ENCODE measurements around the gene DNHD1.

The DNHD1 gene

DNA sequence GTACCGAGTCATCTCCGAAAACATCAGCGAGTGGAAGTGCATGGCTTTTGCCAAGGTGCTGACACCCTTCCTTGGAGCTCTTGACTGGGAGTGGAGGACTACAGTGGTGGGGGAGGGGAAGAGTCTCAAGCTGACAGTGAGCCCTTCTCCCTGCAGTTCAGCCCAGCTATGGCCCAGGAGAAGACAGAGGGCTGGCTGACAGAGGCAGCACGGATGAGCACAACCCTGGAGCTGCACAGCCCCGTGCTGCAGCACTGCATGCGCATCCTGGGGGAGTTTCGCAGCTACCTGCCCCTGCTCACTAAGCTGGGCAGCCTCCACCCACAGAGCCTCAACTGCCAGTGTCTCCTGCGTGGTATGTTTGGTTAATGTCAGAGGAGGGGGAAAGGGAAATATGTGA is 41.4 kb downstream of the DNHD1 start:
- DNase-seq (ENCODE audit: low spot score) = no peak

DNA sequence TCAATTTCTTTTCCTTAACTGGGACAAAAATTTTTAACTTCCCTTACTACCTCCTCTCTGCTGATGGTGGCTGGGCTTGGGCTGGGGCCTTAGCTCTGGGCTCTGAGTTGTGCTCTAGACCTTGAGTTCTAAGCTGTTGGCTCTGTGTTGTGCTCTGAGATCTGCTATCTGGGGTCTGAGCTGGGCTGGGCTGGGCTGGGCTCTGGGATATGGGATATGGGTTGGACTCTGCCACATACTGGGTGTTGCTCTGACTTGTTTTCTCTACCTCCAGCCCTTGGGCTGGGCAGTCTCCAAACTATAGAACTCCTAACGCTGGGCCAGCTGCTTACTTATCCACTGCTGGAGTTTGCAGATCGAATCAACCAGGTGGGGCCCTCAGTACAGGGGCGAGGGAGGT is 41.9 kb downstream of the DNHD1 start:
- DNase-seq (ENCODE audit: low spot score) = no peak

DNA sequence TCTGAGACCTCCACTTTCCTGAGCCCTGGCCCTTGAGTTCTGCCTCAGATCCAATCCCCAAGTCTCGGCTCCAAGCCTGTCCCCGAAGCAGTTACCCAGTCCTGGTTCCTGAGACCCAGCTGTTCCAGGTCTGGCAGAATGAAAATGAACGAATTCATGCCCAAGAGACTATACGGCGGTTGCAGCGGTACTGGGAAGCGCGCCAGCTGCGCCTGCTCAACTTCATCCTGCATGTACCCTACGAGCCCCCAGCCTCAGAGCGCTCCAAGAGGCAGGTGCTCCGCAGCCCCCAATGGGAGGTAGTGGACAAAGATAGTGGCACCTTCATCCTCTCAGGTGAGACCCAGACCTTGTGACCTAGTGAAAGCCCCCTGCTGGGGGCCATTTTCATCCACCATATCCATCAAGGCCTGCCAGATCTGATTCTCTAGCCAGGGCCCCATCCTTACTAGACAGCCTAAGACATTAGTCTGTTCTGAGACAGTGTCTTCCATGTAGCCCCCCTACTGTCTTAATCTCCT is 42.7 kb downstream of the DNHD1 start:
- no peak for DNase-seq (ENCODE audit: low spot score)

DNA sequence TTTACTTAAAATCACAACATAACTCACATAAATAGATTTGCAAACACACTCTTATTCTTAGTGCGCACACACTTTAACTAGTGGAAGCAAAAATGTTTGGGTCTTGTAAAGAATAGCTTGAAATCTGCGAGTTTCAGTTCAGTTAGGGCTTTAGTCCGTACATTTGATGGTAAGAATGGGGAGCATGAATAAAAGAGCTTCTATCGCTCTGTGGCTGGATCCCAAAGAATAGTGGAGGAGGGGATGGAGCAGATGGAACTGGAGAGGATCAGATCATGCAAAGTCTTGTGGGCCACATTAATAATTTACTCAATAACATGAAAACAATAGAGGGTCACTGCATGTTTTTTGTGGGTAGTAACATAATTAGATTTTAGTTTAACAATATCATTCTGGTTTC is 44.3 kb downstream of the DNHD1 start:
- DNase-seq (ENCODE audit: low spot score) = no peak

DNA sequence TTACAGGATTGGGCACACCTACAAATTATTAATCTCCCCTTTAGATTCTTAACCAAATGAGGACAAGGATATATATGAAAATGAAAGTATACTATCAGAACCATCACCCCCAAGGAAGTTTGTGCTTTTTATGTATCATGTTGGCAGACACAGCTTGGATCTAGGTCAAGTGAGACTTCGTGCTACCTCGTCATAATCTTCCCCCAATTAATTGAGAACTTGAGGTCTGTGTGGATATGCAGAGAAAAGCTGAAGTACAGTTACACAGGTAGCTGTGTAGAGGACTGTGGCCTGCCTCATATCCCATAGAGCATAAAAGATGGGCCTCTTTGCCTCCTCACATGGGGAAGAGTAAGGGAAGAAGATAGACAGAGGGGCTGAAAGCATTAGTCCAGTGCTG is 45.6 kb downstream of the DNHD1 start:
- no peak for DNase-seq (ENCODE audit: low spot score)

DNA sequence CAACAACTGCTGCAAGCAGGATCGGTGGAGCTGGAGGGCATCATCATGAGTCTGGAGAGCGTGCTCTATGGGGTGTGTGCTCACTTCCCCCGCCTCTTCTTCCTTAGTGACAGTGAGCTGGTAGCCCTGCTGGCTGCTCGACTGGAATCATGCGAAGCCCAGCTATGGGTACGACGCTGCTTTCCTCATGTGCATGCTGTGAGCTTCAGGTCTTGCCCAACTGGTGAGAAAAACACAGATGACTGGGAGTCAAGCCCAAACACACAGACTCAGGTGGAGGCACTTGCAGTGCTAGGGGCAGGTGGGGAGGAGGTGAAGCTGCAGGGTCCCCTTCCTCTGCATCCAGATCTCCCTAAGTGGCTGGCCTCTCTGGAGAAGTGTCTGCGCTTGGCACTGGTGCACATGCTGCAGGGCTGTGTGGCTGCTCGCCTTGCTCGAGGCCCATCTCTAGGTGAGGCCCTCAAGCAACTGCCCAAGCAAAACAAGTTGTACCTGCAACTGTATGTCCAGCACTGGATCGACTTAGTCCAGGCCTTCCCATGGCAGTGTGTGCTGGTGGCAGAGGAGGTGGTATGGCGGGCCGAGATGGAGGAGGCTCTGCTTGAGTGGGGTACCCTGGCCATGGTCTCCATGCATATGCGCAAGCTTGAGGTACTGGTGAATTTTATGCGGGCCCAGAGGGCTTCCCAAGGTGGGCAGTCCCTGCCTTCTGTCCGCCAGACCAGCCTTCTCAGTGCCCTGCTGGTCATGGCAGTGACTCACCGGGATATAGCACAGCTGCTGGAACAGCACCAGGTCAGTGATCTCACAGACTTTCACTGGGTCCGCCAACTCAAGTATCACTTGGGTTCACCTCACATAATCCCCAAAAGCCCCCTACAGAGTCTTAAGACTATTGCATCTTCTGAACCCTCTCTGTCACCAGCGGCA is 48.1 kb downstream of the DNHD1 start:
- no peak for DNase-seq (ENCODE audit: low spot score)

DNA sequence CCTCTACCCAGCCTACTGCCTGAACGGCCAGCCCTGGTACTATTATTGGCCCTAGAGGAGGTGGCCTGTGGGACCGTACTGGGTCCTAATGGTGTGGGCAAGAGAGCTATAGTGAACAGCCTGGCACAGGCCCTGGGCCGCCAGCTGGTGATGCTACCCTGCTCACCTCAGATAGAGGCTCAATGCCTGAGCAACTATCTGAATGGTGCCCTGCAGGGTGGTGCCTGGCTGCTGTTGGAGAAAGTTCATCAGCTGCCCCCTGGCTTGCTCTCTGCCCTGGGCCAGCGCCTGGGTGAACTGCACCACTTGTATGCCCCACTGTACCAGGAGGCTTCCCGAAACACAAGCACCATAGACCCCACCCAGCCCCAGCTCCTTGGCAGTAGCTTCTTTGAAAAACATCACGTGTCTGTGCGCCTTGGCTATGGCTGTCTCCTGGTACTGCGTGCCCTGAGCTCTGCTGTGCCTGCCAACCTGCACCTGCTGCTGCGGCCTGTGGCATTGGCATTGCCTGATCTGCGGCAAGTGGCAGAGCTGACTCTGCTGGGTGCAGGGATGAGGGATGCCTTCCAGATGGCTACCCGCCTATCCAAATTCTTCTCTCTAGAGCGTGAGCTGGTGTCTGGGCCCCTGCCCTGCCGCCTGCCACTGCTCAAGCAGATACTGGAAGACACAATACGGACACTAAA is 49.0 kb downstream of the DNHD1 start:
- no peak for DNase-seq (ENCODE audit: low spot score)

DNA sequence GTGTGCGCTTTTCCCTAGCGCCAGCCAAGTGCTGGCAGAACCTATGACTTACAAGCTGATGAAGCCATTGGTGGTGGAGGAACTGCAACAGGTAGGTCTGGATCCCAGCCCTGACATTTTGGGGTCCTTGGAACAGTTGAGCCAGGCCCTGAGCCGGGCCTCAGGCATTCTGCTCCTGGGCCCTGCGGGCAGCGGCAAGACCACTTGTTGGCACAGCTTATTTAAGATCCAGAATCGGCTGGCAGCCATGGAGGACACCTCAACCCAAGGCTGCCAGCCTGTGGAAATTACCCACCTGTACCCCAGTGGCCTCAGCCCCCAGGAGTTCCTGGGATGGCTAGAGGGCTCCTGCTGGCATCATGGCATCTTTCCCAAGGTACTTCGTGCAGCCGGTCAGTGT is 49.7 kb downstream of the DNHD1 start:
- DNase-seq (ENCODE audit: low spot score) = no peak

DNA sequence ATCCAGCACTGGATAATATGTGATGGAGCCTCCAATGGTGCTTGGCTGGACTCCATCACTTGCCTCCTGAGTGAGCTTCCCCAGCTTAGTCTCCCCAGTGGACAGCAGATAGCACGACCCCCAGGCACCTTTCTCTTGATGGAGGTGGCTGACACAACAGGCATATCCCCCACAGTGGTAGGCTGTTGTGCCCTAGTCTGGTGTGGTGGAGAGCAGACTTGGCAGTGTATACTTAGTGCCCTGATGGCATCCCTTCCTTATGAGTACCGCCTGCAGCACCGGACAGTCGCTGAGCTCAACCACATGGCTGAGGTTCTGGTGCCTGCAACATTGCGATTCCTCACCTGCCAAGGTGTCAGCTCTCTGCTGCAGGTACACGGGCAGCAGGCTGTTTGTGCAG is 50.1 kb downstream of the DNHD1 start:
- no peak for DNase-seq (ENCODE audit: low spot score)

DNA sequence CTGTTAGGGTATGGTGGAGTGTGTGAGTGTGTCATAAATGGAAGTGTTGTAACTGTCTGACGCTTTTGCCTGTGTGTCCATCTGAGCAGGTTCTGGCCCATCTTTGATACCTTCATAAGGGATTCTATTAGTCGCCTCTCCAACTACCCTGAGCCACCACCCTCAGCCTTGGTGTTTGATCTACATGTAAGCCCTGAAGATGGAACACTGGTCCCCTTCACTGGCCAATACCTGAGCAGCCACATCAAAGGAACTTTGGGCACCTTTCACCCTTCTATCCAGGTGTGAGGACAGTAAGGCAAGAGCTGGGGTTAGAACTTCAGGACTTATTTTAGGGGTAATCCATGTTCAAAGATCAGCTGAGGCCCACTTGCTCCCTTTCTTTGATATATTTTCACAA is 51.0 kb downstream of the DNHD1 start:
- DNase-seq (ENCODE audit: low spot score) = no peak

DNA sequence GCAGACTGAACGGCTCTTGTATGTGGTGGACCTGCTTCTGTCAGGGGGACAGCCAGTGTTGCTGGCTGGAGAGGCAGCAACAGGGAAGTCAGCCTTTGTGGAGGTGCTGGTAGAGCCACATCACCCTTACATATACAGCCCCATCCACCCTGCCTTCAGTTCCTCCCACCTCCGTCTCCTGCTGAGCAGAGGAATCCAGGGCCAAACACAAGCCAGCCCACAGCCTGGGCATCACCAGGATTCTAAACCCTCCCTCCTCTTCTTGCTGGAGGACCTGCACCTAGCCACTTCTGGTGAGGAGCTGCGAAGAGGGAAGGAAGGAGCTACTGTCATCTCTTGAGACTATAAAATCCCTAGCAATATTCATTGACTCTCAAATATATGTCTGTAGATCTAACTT is 51.6 kb downstream of the DNHD1 start:
- DNase-seq (ENCODE audit: low spot score) = no peak

DNA sequence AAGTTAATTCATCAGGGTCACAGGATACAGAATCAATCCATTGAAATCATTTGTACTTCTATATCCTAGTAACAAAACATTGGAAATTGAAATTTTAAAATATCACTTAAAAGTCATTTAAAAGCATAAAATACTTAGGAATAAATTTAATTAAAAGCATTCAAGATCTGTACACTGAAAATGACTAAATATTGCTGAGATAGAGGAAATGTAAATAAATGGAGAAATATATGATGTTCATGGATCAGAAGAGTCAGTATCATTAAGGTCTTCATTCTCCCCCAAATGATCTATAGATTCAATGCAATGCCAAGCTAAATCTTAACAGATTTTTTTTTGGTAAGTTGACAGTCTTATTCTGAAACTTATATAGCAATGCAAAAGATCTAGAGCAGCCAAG is 56.6 kb downstream of the DNHD1 start:
- DNase-seq (ENCODE audit: low spot score) = no peak

DNA sequence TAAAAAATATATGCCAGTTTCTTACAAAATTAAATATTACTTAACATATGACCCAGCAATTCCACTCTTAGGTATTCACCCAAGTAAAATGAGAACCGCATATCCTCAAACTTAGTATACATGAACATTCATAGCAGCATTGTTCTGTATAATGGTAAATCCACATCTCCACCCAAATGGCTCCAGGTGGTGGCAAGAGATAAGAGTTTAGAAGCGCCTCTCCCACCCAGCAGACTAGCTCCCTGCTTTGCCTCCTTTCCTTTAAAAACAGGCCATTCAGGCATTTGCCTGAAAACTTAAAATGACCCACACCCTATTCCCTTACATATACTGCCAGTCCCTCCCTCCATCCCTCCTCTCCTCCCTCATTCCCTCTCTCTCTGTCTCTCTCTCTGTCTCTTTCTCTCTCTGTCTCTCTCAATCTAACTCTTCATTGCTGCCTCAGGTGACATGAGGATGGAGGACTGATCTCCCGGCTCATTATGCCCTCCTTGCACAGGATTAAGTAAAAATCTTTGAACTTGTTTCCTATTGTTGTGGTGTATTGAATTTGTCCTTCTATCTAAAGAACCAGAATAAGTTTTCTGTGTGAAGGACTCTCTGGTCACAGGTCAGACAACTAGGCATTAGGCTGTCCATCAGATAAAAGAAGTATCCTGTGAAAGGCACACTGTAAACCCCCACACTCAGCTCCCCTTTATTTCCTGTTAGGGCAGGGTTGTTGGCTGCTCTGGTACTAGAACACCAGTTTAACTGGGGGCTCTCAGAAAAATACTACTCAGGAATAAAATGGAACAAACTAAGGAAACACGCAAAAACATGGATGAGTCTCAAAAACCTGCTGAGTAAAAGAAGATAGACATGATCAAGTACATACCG is 58.0 kb downstream of the DNHD1 start:
- no peak for DNase-seq (ENCODE audit: low spot score)

DNA sequence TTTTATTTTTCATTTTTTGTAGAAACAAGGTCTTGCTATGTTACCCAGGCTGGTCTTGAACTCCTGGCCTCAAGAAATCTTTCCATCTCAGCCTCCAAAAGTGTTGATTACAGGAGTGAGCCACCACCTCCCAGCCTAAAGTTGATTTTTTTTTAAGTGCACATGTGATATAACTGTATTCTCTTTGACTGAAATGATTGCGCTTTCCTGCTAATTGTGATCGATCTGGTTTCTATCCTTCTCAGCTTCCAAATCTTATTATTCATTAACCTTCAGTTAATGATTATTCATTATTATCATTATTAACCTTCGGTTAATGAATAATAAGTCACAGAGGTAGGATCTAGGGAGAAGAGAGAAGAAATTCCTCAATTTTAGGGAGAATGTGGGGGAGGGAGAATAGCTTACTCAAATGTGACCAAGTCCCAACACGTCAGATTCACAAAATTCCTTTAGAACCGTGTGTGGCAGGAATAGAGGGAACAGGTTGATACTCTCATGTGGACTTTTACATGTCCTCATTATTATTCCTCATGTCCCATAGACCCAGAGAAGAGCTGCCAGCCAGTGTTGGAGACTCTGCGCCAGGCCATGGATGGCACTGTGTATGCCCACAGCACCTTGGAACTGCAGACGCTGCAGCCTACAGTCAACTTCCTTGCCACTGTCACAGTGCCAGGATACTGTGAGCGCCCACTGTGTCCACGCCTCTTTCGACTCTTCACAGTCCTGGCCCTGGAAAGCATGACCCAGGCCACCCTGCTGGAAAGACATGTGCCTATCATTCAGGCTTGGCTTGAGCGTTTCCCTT is 59.3 kb downstream of the DNHD1 start:
- no peak for DNase-seq (ENCODE audit: low spot score)

DNA sequence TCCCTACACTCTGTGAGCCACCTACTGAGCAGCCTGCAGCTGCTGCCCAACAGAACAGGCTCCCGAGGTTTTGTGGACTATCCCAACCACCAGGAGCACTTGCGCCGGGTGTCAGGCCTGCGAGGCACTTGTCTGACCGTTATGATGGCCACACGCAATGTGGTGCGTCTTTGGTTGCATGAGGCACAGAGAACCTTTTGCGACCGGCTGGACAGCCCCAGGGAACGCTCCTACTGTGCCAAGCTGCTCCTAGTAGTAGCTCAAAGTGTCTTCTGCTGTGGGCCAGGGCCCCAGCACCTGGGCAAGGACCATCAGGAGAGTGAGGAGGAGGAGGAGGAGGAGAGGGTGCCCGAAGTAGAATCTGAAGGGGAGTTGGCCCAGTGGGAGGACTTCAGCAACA is 60.0 kb downstream of the DNHD1 start:
- DNase-seq (ENCODE audit: low spot score) = no peak

DNA sequence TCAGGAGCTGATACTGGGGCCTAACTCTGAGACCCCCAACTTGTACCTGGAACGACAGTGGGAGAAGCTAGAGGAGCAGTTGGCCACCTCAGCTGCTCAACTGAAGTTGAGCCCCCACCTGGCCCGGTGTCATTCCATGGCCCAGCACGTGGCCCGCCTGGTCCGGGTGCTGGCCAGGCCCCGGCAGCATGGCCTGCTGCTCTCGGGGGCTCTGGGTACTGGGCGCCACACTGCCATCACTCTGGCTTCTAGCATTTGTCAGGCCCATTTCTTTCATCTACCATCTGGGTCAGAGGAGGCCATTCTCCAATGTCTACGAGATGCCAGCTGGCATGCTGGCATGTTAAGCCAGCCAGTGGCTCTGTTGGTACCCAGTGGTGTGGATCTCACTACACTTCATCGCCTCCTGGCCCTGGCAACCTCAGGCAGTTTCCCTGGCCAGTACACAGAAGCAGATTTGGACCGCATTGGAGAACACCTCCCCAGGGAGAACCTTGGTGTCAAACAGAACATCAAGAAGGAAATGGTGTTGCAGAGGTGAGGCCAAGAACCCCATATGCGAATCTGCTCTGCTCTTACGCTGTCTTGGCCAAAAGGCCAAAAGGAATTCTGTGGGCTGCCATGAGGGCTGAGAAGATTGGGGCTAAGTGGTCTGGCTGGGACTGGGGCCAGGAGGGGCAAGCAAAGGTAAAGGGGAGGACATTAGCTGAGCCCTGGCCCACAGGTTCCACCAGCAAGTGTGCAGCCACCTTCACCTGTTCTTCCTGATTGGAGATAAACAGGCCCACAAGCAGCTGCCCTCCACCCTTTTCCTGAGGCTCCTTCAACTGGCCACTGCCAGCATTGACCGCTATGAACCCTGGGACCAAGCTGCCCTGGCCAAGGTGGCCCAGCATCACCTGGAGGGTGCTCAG is 60.9 kb downstream of the DNHD1 start:
- no peak for DNase-seq (ENCODE audit: low spot score)

DNA sequence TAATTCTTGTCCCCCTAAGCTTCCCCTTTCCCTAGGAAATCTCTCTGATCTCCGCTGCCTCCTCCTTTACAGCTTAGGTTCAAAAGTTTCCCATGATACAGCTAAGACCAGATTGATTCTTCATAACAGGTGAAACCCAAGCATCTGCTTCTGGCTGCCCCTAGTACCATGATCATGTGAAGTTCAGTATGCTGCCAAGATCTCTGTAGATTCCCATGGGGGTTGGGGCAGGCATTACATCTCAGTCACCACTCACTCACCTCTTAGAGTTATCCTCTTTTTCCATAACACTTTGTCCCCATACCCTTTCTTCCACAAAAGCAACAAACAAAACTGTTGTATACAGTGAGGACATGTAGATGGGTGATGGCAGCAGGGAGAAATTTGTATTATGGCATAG is 62.3 kb downstream of the DNHD1 start:
- DNase-seq (ENCODE audit: low spot score) = no peak

DNA sequence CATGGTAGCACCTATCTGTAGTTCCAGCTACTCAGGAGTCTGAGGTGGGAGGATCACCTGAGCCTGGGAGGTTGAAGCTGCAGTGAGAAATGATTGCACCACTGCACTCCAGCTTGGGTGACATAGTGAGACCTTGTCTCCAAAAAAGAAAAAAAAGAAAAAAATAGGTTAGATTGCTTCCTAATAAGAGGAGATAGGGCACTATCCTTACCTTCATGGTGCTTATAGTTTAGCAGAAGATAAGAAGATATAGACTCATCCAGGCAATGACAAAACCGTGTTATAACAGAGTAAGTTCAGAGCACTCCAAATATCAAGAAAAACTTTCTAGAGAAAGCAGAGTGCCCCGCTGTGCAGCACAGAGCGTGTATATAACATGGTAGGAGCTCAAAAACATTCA is 64.2 kb downstream of the DNHD1 start:
- no peak for DNase-seq (ENCODE audit: low spot score)

DNA sequence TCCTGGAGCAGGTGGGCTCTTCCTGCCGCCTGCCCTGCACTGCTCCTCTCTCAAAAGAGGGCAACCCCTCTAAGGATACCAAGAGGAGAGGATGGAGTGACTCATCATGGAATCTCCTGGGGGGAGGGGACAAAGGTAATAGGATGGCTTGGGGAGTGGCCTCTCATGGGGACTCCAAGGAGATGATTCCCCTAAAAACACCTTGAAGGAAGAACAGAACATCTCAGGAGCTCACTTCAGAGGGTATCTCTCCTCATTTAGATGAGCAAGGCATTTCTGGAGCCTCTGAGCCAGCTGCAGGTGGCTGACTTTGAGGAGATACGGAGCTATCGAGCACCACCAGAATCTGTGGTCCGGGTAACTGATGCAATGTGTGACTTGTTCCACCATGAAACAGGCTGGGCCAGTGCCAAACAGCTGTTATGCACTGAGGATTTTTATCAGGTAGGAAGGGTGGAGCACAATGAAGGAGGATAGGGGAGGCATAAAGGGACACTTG is 66.1 kb downstream of the DNHD1 start:
- no peak for DNase-seq (ENCODE audit: low spot score)

DNA sequence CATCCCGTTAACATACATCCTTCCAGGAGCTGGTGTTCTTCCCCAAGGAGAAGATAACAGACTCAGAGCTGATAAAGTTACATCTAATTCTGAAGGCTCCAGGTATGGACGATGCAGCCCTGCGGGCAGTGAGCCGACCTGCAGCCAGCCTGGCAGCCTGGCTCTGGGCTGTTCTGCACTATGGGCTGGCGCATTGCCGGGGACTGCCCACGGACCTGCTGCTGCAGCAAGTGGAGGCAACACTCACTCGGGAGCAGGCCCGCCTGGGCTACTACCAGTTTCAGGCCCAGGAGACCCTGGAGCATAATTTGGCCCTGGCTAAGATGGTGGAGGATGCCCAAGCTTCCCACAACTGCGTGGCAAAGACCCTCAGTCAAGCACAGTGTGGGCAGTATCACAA is 66.6 kb downstream of the DNHD1 start:
- no peak for DNase-seq (ENCODE audit: low spot score)
